CD14-positive monocyte (primary cell): ENCODE measurements around the gene GRIK3. TPM values are rescaled to one million over a fixed set of nuclear protein-coding genes. Genes with fewer than 3 reads are reported as not detected.

Experiments
- DNase-seq, 3 donors: peaks; one replicate each; pipeline ENCODE4 v3.0.0-alpha.2; 2011 to 2022
- H2AFZ ChIP-seq: 2 replicates; pipeline ENCODE4 v1.6.0; 2012; ENCODE audit warnings: mild to moderate bottlenecking, low read depth, low read length, inconsistent platforms; ENCODE audit not compliant: insufficient read depth, poor library complexity, severe bottlenecking
- H3K27ac ChIP-seq, 2 donors: 1 replicate in 1 of 2; 2 replicates in 1 of 2; pipeline ENCODE4 v1.5.1; 2012 to 2013; ENCODE audit warnings: low read length in 2 of 2, control low read depth in 1 of 2, inconsistent platforms in 1 of 2, low read depth in 1 of 2, mild to moderate bottlenecking in 1 of 2
- H3K27me3 ChIP-seq, 2 donors: one replicate each; pipeline versions ENCODE4 v1.6.0 to v1.6.1; 2011 to 2013; ENCODE audit warnings: low read length in 2 of 2; ENCODE audit not compliant: control insufficient read depth in 2 of 2, insufficient read depth in 2 of 2
- H3K36me3 ChIP-seq, 2 donors: replicated peaks in 1 of 2; 1 replicate in 1 of 2; 2 replicates in 1 of 2; pipeline versions ENCODE4 v1.5.1 to v1.6.1; 2012 to 2013; ENCODE audit warnings: low read length in 2 of 2, control low read depth in 1 of 2, inconsistent platforms in 1 of 2, mild to moderate bottlenecking in 1 of 2; ENCODE audit not compliant: insufficient read depth in 2 of 2, control insufficient read depth in 1 of 2
- H3K4me1 ChIP-seq, 2 donors: 1 replicate in 1 of 2; 2 replicates in 1 of 2; pipeline versions ENCODE4 v1.5.1 to v1.6.1; 2012 to 2013; ENCODE audit warnings: low read length in 2 of 2, control low read depth in 1 of 2, inconsistent platforms in 1 of 2, mild to moderate bottlenecking in 1 of 2, moderate library complexity in 1 of 2; ENCODE audit not compliant: insufficient read depth in 2 of 2, control insufficient read depth in 1 of 2
- H3K4me2 ChIP-seq: replicated peaks from 2 replicates; pipeline ENCODE3; 2012; ENCODE audit warnings: low read length, moderate library complexity, mild to moderate bottlenecking; ENCODE audit not compliant: poor library complexity, severe bottlenecking; ENCODE audit errors: extremely low read depth
- H3K4me3 ChIP-seq, 3 experiments: fragments of 200-600 bp in 1 of 3; sonication (generic) in 1 of 3; replicated peaks in 1 of 3; 1 replicate in 2 of 3; 2 replicates in 1 of 3; pipeline ENCODE4 v1.5.1; 2011 to 2013; ENCODE audit warnings: low read length in 3 of 3, mild to moderate bottlenecking in 3 of 3, control low read depth in 2 of 3, low read depth in 2 of 3, inconsistent platforms in 1 of 3, moderate library complexity in 1 of 3
- H3K79me2 ChIP-seq: 2 replicates; pipeline ENCODE4 v1.6.0; 2012; ENCODE audit warnings: mild to moderate bottlenecking, control low read depth, inconsistent platforms, low read length, moderate library complexity; ENCODE audit not compliant: insufficient read depth
- H3K9ac ChIP-seq: 2 replicates; pipeline ENCODE4 v1.6.0; 2017; ENCODE audit warnings: low read length, mild to moderate bottlenecking; ENCODE audit not compliant: insufficient read depth, poor library complexity, severe bottlenecking
- H3K9me3 ChIP-seq, 2 donors: replicated peaks in 1 of 2; 1 replicate in 1 of 2; 2 replicates in 1 of 2; pipeline versions ENCODE4 v1.5.1 to v1.6.1; 2012 to 2013; ENCODE audit warnings: low read length in 2 of 2, control low read depth in 1 of 2; ENCODE audit not compliant: control insufficient read depth in 1 of 2, insufficient read depth in 1 of 2
- H4K20me1 ChIP-seq: 2 replicates; pipeline ENCODE4 v1.6.0; 2012; ENCODE audit warnings: mild to moderate bottlenecking, low read length, control low read depth, moderate library complexity; ENCODE audit not compliant: insufficient read depth
- H3K27ac Mint-ChIP-seq, 7 donors: one replicate each; pipeline ENCODE4 v1.8.0; 2020; ENCODE audit warnings: mild to moderate bottlenecking in 7 of 7, mixed read lengths in 7 of 7, moderate library complexity in 6 of 7, inconsistent platforms in 2 of 7
- H3K27me3 Mint-ChIP-seq, 3 donors: one replicate each; pipeline ENCODE4 v1.8.0; 2021 to 2022; ENCODE audit warnings: low read depth in 3 of 3, mild to moderate bottlenecking in 3 of 3, mixed read lengths in 3 of 3, moderate library complexity in 3 of 3, inconsistent platforms in 1 of 3
- H3K36me3 Mint-ChIP-seq, 2 donors: one replicate each; pipeline ENCODE4 v1.8.0; 2020; ENCODE audit warnings: mixed read lengths in 2 of 2, inconsistent platforms in 1 of 2, mild to moderate bottlenecking in 1 of 2
- H3K4me1 Mint-ChIP-seq: one replicate; pipeline ENCODE4 v1.8.0; 2020; ENCODE audit warnings: mild to moderate bottlenecking, mixed read lengths
- H3K4me3 Mint-ChIP-seq, 2 donors: one replicate each; pipeline ENCODE4 v1.8.0; 2020; ENCODE audit warnings: mild to moderate bottlenecking in 2 of 2, mixed read lengths in 2 of 2, moderate library complexity in 1 of 2
- H3K9me3 Mint-ChIP-seq, 7 donors: one replicate each; pipeline ENCODE4 v1.8.0; 2020 to 2022; ENCODE audit warnings: mixed read lengths in 7 of 7, mild to moderate bottlenecking in 6 of 7, moderate library complexity in 6 of 7, inconsistent platforms in 2 of 7
- WGBS: methylation state at CpG from one replicate; pipeline ENCODE4 v1.1.5; 2013; ENCODE audit warnings: missing lambda C conversion rate; ENCODE audit not compliant: insufficient coverage; 5-methylcytosine and 5-hydroxymethylcytosine counted together
- intact Hi-C, 2 donors: fragments of 100-400 bp; cut with micrococcal nuclease; formaldehyde crosslinking; loops; one replicate each; pipeline versions ENCODE4 v1.15.0 to v1.15.1; 2023
- polyA plus RNA-seq, 3 donors: library from polyadenylated mRNA; depleted of rRNA in 1 of 3; unstranded in 2 of 3; stranded (reverse) in 1 of 3; fragments of 300-500 nt in 2 of 3; fragments of >200 nt in 1 of 3; fragmentation: Illumina TruSeq in 2 of 3; gene quantifications; 1 replicate in 2 of 3; 2 replicates in 1 of 3; pipeline ENCODE4 v1.2.3, GENCODE V29; 2012 to 2021
- TF ChIP-seq, protein P1 (sequence below): fragments of 200-600 bp; IDR thresholded peaks from one replicate; pipeline ENCODE4 v1.8.0; 2022; ENCODE audit warnings: antibody characterized with exemption, mild to moderate bottlenecking

The GRIK3 gene
- polyA plus RNA-seq, 3 donors: not detected

GRCh38 chr1:36869826-36870225 lies 164.5 kb downstream of the GRIK3 start:
- Mint-ChIP-seq H3K36me3 (no peaks in the 10 kb centered on the region), H3K4me3 (no peak overlapping the region), H3K4me1 (no peaks in the 10 kb centered on the region), H3K27ac (no peak overlapping the region), H3K27me3 (peaks cover 0 to 2% (median 0%) of the 10 kb centered on the region in 3 donors), H3K9me3 (no peaks in the 10 kb centered on the region)
- 83% methylated on average over 5 of the region's 5 CpGs for WGBS
- no peaks in the 10 kb centered on the region for H3K27me3 ChIP-seq
- H3K36me3 ChIP-seq: no peaks in the 10 kb centered on the region
- no peak overlapping the region for H2AFZ ChIP-seq
- H3K4me3 ChIP-seq: no peak overlapping the region
- H3K79me2 ChIP-seq: no peaks in the 10 kb centered on the region
- no peaks in the 10 kb centered on the region for H3K9me3 ChIP-seq
- no peak overlapping the region for H3K27ac ChIP-seq
- no peak overlapping the region for H3K9ac ChIP-seq
- TF ChIP-seq, protein P1, sequence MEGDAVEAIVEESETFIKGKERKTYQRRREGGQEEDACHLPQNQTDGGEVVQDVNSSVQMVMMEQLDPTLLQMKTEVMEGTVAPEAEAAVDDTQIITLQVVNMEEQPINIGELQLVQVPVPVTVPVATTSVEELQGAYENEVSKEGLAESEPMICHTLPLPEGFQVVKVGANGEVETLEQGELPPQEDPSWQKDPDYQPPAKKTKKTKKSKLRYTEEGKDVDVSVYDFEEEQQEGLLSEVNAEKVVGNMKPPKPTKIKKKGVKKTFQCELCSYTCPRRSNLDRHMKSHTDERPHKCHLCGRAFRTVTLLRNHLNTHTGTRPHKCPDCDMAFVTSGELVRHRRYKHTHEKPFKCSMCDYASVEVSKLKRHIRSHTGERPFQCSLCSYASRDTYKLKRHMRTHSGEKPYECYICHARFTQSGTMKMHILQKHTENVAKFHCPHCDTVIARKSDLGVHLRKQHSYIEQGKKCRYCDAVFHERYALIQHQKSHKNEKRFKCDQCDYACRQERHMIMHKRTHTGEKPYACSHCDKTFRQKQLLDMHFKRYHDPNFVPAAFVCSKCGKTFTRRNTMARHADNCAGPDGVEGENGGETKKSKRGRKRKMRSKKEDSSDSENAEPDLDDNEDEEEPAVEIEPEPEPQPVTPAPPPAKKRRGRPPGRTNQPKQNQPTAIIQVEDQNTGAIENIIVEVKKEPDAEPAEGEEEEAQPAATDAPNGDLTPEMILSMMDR: no peak
- H3K4me1 ChIP-seq: no peaks in the 10 kb centered on the region
- intact Hi-C loops: no loop called here
- H4K20me1 ChIP-seq: no peaks in the 10 kb centered on the region
- no peak overlapping the region for H3K4me2 ChIP-seq
- no peak for DNase-seq

DNA sequence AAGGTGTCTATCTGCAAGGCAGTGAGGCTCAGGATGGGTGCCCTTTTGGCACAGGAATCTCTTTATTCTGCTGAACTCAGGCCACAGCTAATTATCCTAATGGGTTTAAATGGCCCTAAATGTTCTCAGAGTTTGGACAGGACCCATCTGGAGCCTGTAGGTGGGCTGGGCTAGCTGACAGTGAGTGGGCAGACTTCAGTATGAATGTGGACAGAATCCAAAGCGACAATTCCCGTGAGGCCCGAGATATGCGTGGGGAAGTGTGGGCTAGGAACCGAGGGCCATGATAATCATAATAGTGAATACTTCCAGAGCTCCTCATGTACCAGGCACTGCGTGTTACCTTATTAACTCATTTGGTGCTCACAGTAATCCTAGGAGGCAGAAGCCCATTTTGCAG lies 165.3 kb downstream of the GRIK3 start:
- WGBS: 86% methylated on average over 4 of the region's 6 CpGs
- Histone ChIP-seq H2AFZ (no peak overlapping the region), H3K9me3 (no peaks in the 10 kb centered on the region), H3K36me3 (no peaks in the 10 kb centered on the region), H4K20me1 (no peaks in the 10 kb centered on the region), H3K4me2 (no peak overlapping the region), H3K9ac (no peak overlapping the region), H3K4me1 (no peaks in the 10 kb centered on the region), H3K79me2 (no peaks in the 10 kb centered on the region), H3K27me3 (no peaks in the 10 kb centered on the region), H3K4me3 (no peak overlapping the region), H3K27ac (no peak overlapping the region)
- no peaks in the 10 kb centered on the region for H3K9me3 Mint-ChIP-seq
- H3K27me3 Mint-ChIP-seq: peaks cover 0 to 2% (median 0%) of the 10 kb centered on the region in 3 donors
- no peak overlapping the region for H3K4me3 Mint-ChIP-seq
- H3K27ac Mint-ChIP-seq: no peak overlapping the region
- no peak for DNase-seq
- no peaks in the 10 kb centered on the region for H3K4me1 Mint-ChIP-seq
- TF ChIP-seq, protein P1: no peak
- no peaks in the 10 kb centered on the region for H3K36me3 Mint-ChIP-seq
- intact Hi-C loops: no loop called here
